Measurements from ENCODE around the gene DNAJC9. TPM values are rescaled to one million over a fixed set of nuclear protein-coding genes. Genes with fewer than 3 reads are reported as not detected.

Gene DNAJC9
- total RNA-seq, 1 experiment from 2014 or later, result 32.0 TPM

DNA sequence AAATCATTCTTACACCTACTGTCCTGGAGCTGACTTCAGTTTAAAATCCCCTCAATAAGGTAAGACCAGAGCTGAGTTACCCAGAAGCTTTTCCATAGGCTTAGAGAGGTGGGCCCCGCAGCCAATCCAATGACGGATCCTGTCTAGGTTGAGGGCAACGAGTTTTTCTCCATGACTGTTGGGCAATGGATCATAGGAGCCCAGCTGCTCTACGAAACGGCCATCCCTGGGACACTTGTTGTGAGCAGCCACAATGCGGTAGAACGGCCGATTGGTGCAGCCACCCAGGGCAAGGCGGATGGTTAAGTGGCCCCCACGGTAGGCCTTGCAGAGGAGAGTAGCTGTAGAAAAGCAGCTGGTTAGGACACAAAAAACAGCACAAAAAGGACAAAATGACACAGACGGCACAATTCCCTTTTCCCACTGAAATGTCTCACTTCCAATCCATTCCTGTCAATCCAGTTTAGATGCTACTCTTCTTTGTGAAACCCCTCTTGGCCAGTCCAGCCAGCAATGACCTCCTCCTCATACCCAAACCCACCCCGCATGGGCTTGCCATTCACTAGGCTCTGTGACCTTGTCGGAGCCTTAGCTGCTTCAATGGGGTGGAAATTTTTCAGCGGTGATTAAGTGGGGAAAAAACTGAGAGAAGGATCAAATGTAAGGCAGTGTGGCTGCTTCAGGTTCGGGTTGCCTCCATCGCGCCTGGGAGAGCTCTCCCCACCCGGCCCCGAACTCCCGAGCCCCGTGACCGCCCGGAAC is 4.8 kb upstream of the DNAJC9 start:
- no peaks in the 10 kb centered on the region for H3K27me3 ChIP-seq (ENCODE audit: control insufficient read depth, insufficient read depth, low read length)
- peak; percentile 29 for DNase-seq
- H3K4me3 ChIP-seq (ENCODE audit: insufficient read depth, low read depth, low read length), result peak overlapping the region; percentile 64
- H3K36me3 ChIP-seq (replicated peaks; ENCODE audit: control insufficient read depth, insufficient read depth, low read length), result peaks cover 7% of the 10 kb centered on the region

DNA sequence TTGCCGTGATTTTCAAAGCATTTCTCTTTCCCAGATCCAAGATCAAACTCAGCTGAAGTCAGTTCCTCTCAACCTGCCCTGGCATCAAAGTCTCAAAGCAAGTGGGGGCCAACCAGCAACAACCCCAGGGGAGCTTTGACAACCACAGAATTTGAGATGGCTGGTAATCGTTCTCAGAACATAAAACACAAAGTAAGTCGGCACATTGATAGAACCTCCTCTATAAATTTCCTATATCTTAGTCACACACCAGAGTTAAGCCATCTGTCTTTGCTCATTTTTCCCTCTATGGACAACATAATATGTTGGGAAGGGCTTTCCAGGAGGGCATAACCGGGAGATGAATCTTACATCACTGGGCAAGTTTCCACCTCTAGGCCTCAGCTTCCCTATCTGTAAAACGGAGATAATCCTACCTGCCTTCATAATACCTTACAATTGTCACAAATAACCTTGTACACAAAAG is 1.2 kb upstream of the DNAJC9 start:
- Histone ChIP-seq H3K4me3 (ENCODE audit: insufficient read depth, low read depth, low read length) (no peak overlapping the region), H3K36me3 (replicated peaks; ENCODE audit: control insufficient read depth, insufficient read depth, low read length) (peaks cover 16% of the 10 kb centered on the region), H3K27me3 (ENCODE audit: control insufficient read depth, insufficient read depth, low read length) (no peaks in the 10 kb centered on the region)
- DNase-seq, result no peak

DNA sequence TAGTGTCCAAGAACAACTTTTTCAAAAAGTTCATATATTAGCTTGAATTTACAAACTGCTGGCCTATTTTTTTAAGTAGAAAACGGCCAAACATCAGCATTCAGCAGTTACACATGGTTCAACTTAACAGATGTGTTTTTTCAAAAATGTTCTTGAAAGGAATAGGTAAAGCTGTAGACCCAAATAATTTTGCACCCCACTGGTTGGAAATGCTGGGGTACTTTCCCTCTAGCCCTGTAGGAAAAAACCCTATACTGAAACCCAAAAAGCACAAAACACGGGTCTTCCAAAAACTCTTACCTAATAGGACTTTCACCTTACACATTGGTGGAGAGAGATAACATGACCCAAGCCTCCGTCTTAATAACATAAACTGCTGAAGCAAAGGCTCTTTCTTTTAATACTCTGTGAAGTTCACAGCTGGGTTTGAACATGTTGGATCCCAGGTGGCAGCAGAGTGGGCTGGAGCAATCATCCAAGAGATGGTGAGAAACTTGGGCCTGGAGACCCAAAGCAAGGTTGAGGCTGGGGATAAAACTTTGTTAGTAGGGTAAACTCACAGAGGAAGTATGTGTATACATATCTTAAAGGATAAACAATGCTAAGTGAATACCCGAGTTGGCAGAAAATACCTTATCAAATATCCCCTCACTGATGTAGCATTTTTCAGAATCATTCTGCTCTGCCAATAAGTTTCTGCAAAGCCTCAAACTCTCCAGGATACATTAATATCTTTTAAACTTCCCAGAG is 629 bp upstream of the DNAJC9 start:
- DNase-seq, result no peak
- Histone ChIP-seq H3K36me3 (replicated peaks; ENCODE audit: control insufficient read depth, insufficient read depth, low read length) (peaks cover 18% of the 10 kb centered on the region), H3K27me3 (ENCODE audit: control insufficient read depth, insufficient read depth, low read length) (no peaks in the 10 kb centered on the region), H3K4me3 (ENCODE audit: insufficient read depth, low read depth, low read length) (peak overlapping the region; percentile 84)

DNA sequence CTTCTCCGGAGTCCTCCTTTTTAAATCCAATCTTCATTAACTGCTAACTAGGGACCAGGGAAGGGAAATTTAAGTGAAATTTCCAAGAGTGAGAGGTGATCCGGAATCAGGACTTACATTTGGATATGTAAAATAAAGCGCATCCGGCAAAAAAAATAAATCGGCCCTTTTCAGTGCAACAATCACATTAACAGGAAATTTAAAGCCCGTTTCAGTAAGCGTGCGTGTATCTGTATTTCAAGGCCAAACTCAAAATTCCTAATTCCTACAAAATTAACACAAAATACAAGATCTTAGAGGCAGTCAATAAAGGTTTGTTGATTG is 771 bp downstream of the DNAJC9 start:
- no peak for DNase-seq
- H3K36me3 ChIP-seq (replicated peaks; ENCODE audit: control insufficient read depth, insufficient read depth, low read length), result peaks cover 21% of the 10 kb centered on the region

DNA sequence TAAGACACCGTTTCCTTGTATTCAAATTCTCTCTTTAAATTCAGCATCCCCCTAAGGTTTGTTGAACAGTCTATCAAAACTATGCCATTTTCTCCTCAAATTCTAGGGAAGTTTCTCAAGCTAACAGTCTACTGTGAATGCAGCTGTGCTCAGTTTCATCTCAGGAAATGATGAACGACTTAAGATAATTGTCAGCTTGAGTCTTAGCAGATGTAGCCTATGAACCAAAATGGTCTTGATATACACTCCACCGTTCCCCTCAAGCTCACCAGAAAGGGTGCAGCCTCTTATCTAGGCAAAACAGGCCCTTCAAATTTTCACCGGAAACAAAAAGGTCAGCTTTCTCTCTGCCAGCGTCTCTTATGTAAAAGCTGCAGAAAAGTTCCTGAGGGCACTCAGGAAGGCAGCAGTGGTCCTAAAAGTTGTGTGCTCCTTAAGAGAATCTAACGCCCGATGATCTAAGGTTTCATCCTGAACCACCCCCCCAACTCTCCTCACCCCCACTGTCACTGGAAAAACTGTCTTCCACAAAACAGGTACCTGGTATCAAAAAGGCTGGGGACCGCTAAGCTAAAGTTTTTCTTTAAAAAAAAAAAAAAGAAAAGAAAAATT is 2.1 kb downstream of the DNAJC9 start:
- no peak overlapping the region for H3K4me3 ChIP-seq (ENCODE audit: insufficient read depth, low read depth, low read length)
- H3K27me3 ChIP-seq (ENCODE audit: control insufficient read depth, insufficient read depth, low read length), result no peaks in the 10 kb centered on the region
- peaks cover 19% of the 10 kb centered on the region for H3K36me3 ChIP-seq (replicated peaks; ENCODE audit: control insufficient read depth, insufficient read depth, low read length)
- DNase-seq, result no peak

More for the DNA sequence above, 771 bp downstream of the DNAJC9 start:
- Histone ChIP-seq H3K4me3 (ENCODE audit: insufficient read depth, low read depth, low read length) (peak overlapping the region; percentile 84), H3K27me3 (ENCODE audit: control insufficient read depth, insufficient read depth, low read length) (no peaks in the 10 kb centered on the region)

DNA sequence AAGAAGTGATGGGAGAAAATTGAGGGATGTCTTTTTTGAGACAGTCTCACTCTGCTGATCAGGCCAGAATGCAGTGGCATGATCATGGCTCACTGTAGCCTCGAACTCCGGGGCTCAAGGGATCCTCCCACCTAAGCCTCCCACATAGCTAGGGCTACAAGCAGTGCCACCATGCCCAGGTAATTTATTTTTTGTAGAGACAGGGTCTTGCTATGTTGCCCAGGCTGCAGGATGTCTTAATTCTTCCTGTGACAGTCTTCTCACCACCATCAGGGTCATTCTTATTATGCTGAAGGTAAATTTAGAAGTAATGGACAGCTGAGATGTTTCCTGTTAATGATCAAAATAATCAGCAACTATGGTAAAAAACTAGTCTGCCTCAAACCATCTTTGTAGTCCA is 7.1 kb downstream of the DNAJC9 start:
- Histone ChIP-seq H3K27me3 (ENCODE audit: control insufficient read depth, insufficient read depth, low read length) (no peaks in the 10 kb centered on the region), H3K4me3 (ENCODE audit: insufficient read depth, low read depth, low read length) (no peak overlapping the region), H3K36me3 (replicated peaks; ENCODE audit: control insufficient read depth, insufficient read depth, low read length) (peaks cover 23% of the 10 kb centered on the region)
- no peak for DNase-seq

DNA sequence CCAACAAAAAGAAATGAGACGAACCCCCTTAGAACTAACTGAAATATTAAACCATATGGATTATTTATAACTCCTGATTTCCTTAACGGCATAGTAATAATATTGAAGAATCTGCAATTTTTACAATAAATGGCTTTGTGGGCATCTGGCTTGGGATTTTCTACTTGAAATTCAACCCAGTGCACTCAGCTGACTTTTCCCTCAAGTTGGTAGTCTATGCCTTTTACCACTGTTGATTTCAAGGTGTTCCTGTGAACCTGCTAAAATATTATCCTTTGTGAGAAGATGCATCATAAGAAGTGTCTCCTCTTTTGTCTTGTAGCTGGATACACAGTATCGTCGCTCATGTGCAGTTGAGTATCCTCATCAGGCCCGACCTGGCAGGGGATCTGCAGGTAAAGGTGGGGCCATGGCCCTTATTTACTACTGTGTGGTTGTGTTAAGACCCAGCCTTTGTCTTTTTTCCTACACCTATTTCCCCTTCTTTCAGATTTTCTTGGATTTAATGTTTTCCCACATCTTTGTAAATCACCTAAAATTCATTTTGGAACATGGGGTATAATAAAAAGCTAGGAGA is 8.0 kb downstream of the DNAJC9 start:
- Histone ChIP-seq H3K4me3 (ENCODE audit: insufficient read depth, low read depth, low read length) (no peak overlapping the region), H3K36me3 (replicated peaks; ENCODE audit: control insufficient read depth, insufficient read depth, low read length) (peaks cover 20% of the 10 kb centered on the region), H3K27me3 (ENCODE audit: control insufficient read depth, insufficient read depth, low read length) (no peaks in the 10 kb centered on the region)
- no peak for DNase-seq

DNA sequence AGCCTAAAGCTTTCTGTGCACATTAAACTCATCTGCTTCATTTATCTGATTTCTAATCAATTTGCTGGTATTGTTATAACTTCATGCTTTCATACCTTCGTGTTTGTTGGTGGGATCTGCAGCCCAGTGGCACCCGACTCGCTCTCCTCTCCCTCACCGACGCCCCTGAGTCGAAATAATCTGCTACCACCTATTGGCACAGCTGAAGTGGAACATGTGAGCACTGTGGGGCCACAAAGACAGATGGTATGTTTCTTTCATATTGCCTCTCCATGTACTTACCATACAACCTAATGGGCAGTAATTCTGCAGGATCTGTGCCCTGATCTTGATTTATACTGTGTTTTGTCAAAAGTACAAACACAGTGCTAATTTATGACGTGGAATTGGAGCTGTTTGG is 12.4 kb downstream of the DNAJC9 start:
- H3K27me3 ChIP-seq (ENCODE audit: control insufficient read depth, insufficient read depth, low read length), result no peaks in the 10 kb centered on the region
- DNase-seq, result no peak
- H3K36me3 ChIP-seq (replicated peaks; ENCODE audit: control insufficient read depth, insufficient read depth, low read length), result peaks cover 4% of the 10 kb centered on the region
- no peak overlapping the region for H3K4me3 ChIP-seq (ENCODE audit: insufficient read depth, low read depth, low read length)

DNA sequence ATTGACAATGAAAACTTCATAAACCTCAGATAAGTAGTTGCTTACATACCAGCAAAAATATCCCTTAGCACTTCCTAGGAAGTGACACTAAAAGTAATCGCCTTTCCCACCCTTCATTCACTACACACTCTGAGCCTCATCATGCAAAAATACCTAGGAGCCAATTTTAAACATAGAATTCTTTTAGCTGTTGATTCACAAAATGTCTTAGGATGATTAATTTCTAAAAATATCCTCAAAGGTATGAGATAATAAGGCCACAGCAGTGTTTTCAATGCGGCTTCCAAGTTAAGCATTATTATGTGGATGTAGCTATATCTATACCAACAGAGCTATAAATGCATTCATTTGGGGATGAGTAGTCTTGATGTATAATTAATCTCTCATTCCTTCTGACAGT is 13.2 kb downstream of the DNAJC9 start:
- DNase-seq, result no peak
- Histone ChIP-seq H3K4me3 (ENCODE audit: insufficient read depth, low read depth, low read length) (no peak overlapping the region), H3K27me3 (ENCODE audit: control insufficient read depth, insufficient read depth, low read length) (no peaks in the 10 kb centered on the region), H3K36me3 (replicated peaks; ENCODE audit: control insufficient read depth, insufficient read depth, low read length) (peaks cover 4% of the 10 kb centered on the region)

DNA sequence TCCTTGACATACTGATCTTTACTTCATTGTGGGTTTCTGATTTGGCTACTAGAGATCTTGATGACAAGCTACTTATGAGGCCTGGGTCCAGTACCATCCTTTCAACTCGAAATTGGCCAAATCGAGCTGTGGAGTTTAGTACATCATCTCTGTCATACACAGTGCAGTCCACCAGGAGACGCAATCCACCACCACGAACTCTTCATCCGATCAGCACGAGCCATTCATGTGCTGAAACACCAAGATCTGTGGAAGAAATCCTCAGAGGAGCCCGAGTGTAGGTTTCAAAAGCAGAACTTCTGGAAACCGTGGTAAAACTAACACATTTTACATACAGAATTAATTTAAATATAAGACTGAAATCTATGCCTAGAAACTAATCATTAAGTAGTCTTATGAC is 14.2 kb downstream of the DNAJC9 start:
- H3K4me3 ChIP-seq (ENCODE audit: insufficient read depth, low read depth, low read length), result no peak overlapping the region
- H3K27me3 ChIP-seq (ENCODE audit: control insufficient read depth, insufficient read depth, low read length), result no peaks in the 10 kb centered on the region
- peak; percentile 17 for DNase-seq
- peaks cover 3% of the 10 kb centered on the region for H3K36me3 ChIP-seq (replicated peaks; ENCODE audit: control insufficient read depth, insufficient read depth, low read length)

DNA sequence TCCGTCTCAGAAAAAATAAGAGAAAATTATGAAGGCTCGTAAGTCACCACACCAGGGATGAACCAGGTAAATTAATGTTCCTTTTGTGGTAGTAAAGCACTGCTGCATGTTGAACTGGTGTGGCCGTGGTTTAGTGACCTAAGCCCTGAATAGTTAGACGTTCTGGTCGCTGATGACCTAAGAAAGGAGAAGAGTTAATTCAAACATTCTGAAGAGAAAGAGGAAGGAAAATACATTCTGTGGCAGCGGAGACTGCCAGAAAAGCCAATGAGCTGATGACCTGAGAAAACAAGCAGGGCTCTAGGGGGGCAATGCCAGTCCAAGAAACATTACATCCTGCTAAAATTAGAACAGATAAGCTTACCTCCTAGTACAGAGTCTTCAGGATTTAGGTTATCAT is 17.5 kb downstream of the DNAJC9 start:
- Histone ChIP-seq H3K27me3 (ENCODE audit: control insufficient read depth, insufficient read depth, low read length) (no peaks in the 10 kb centered on the region), H3K36me3 (replicated peaks; ENCODE audit: control insufficient read depth, insufficient read depth, low read length) (no peaks in the 10 kb centered on the region; the same call in 1 of the 2 replicates), H3K4me3 (ENCODE audit: insufficient read depth, low read depth, low read length) (no peak overlapping the region)
- no peak for DNase-seq

DNA sequence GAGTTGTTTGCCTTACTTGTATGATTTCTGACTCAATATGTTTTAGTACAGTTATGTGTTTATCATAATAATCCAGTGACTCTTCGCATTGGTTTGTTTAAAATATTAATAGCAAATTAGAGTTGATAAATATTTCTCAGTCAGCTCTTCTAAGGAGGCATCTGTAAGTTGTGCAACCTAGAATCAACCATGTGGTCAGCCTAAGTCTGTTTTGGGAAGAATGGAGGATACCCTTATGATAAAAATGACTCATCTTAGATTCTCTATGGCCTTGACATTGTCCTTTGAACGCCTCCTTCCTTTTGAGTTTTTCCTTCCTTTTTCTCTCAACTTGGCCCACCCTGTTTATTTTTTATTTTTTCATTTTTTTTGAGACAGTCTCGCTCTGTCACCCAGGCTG is 18.8 kb downstream of the DNAJC9 start:
- DNase-seq, result no peak
- Histone ChIP-seq H3K27me3 (ENCODE audit: control insufficient read depth, insufficient read depth, low read length) (no peaks in the 10 kb centered on the region), H3K4me3 (ENCODE audit: insufficient read depth, low read depth, low read length) (no peak overlapping the region), H3K36me3 (replicated peaks; ENCODE audit: control insufficient read depth, insufficient read depth, low read length) (no peaks in the 10 kb centered on the region; the same call in 1 of the 2 replicates)

DNA sequence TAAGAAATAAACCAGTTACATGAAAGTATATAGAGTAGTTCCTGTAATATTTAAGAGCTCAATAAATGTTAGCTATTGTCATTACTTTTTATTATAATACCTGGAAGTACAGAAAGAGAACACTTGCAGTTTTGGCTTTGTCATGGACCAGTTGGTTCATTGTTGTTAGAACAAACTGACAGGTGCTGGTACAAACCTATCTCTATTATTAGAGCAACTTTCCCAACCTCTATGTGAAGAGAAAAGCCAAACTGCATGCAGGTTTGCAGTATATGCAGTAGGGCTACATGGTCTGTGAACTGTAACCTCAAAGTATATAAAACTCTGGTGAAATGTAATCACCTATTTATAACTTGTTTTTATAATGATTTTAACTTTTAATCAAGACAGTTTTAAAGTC is 20.4 kb downstream of the DNAJC9 start:
- Histone ChIP-seq H3K27me3 (ENCODE audit: control insufficient read depth, insufficient read depth, low read length) (no peaks in the 10 kb centered on the region), H3K4me3 (ENCODE audit: insufficient read depth, low read depth, low read length) (no peak overlapping the region), H3K36me3 (replicated peaks; ENCODE audit: control insufficient read depth, insufficient read depth, low read length) (no peaks in the 10 kb centered on the region)
- no peak for DNase-seq

DNA sequence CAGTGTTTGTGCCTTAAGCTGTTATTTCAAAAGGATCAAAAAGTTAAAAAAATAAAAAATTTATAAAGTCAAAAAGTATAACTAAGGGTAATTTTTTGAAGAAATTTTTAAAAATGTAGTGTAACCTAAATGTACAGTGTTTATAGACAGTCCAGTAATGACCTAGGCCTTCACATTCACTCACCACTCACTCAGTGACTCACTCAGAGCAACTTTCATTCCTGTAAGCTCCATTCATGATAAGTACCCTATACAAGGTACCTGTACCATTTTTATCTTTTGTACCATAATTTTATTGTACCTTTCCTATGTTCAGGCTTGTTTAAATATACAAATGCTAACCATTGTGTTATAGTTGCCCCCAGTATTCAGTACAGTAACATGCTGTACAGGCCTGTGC is 21.5 kb downstream of the DNAJC9 start:
- Histone ChIP-seq H3K27me3 (ENCODE audit: control insufficient read depth, insufficient read depth, low read length) (no peaks in the 10 kb centered on the region), H3K4me3 (ENCODE audit: insufficient read depth, low read depth, low read length) (no peak overlapping the region), H3K36me3 (replicated peaks; ENCODE audit: control insufficient read depth, insufficient read depth, low read length) (no peaks in the 10 kb centered on the region)
- DNase-seq, result no peak

DNA sequence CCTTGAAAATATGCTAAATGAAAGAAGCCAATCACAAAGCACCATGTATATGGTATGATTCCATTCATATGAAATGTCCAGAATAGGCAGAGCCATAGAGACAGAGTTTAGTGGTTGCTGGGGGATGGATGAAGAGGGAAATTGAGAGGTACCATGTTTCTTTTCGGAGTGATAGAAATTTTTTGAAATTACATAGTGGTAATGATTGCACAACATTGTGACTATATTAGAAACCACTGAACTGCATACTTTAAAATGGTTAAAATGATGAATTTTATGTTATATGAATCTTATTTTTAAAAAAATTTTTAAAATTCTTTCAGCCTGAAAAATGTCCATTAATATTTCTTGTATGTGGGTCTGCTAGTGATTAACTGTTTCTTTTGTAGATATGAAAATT is 26.1 kb downstream of the DNAJC9 start:
- no peak for DNase-seq
- Histone ChIP-seq H3K36me3 (replicated peaks; ENCODE audit: control insufficient read depth, insufficient read depth, low read length) (no peaks in the 10 kb centered on the region), H3K27me3 (ENCODE audit: control insufficient read depth, insufficient read depth, low read length) (no peaks in the 10 kb centered on the region), H3K4me3 (ENCODE audit: insufficient read depth, low read depth, low read length) (no peak overlapping the region)
